Smooth muscle cell (in vitro differentiated cells): ENCODE measurements around the gene STK32B. TPM values are rescaled to one million over a fixed set of nuclear protein-coding genes. Genes with fewer than 3 reads are reported as not detected.

Experiments
- DNase-seq: peaks from one replicate; lab custom pipeline; 2025; ENCODE audit not compliant: unreplicated experiment; lab: John Stamatoyannopoulos, UW
- H2AFZ ChIP-seq: fragments of 200-600 bp; sonication (generic); 2 replicates; pipeline ENCODE4 v1.6.0; 2016; ENCODE audit warnings: antibody characterized with exemption, low read depth, mild to moderate bottlenecking
- H3F3A ChIP-seq: fragments of 200-600 bp; sonication (generic); 2 replicates; pipeline ENCODE4 v1.6.0; 2017; ENCODE audit warnings: antibody characterized with exemption, low read depth
- H3K27ac ChIP-seq: fragments of 200-600 bp; sonication (generic); 2 replicates; pipeline ENCODE4 v1.5.1; 2016; ENCODE audit warnings: low read depth, mild to moderate bottlenecking
- H3K27me3 ChIP-seq: fragments of 200-600 bp; sonication (generic); 2 replicates; pipeline ENCODE4 v1.6.1; 2016; ENCODE audit warnings: low read depth, mild to moderate bottlenecking
- H3K36me3 ChIP-seq: fragments of 200-600 bp; sonication (generic); 2 replicates; pipeline ENCODE4 v1.5.1; 2016; ENCODE audit warnings: low read depth
- H3K4me1 ChIP-seq: fragments of 200-600 bp; sonication (generic); 2 replicates; pipeline ENCODE4 v1.5.1; 2016; ENCODE audit warnings: low read depth
- H3K4me2 ChIP-seq: fragments of 200-600 bp; sonication (generic); 2 replicates; pipeline ENCODE4 v1.6.0; 2016; ENCODE audit warnings: mild to moderate bottlenecking
- H3K4me3 ChIP-seq: fragments of 200-600 bp; sonication (generic); 2 replicates; pipeline ENCODE4 v1.5.1; 2016; ENCODE audit warnings: mild to moderate bottlenecking
- H3K79me2 ChIP-seq: fragments of 200-600 bp; sonication (generic); 2 replicates; pipeline ENCODE4 v1.6.0; 2016; ENCODE audit warnings: low read depth, mild to moderate bottlenecking
- H3K9ac ChIP-seq: fragments of 200-600 bp; sonication (generic); 2 replicates; pipeline ENCODE4 v1.6.0; 2016; ENCODE audit warnings: low read depth
- H3K9me3 ChIP-seq: fragments of 200-600 bp; sonication (generic); replicated peaks from 2 replicates; pipeline ENCODE4 v1.5.1; 2016; ENCODE audit warnings: low read depth
- H4K20me1 ChIP-seq: fragments of 200-600 bp; sonication (generic); 2 replicates; pipeline ENCODE4 v1.6.0; 2016; ENCODE audit warnings: low read depth
- WGBS: methylation state at CpG from one replicate; pipeline ENCODE4 v1.1.7; 2016; ENCODE audit warnings: low lambda C conversion rate; 5-methylcytosine and 5-hydroxymethylcytosine counted together
- polyA plus RNA-seq: library from polyadenylated mRNA; unstranded; fragments of >200 nt; fragmentation: Nextera tagmentation; extraction: Ambion mirVana; gene quantifications from 2 replicates; pipeline ENCODE4 v1.2.1, GENCODE V29; 2016
- total RNA-seq: library from RNA; depleted of rRNA; stranded (reverse); fragments of >200 nt; gene quantifications from 2 replicates; pipeline ENCODE4 v1.2.3, GENCODE V29; 2014
- TF ChIP-seq, protein P1 (sequence below): fragments of 200-600 bp; sonication (generic); IDR thresholded peaks from 2 replicates; pipeline ENCODE4 v1.5.1; 2017; ENCODE audit warnings: borderline replicate concordance, mild to moderate bottlenecking, antibody characterized with exemption; ENCODE audit not compliant: insufficient read depth, poor library complexity, severe bottlenecking

STK32B gene
- total and polyA plus RNA-seq, 2 experiments from 2014 or later = 3.5 to 4.0 TPM

DNA sequence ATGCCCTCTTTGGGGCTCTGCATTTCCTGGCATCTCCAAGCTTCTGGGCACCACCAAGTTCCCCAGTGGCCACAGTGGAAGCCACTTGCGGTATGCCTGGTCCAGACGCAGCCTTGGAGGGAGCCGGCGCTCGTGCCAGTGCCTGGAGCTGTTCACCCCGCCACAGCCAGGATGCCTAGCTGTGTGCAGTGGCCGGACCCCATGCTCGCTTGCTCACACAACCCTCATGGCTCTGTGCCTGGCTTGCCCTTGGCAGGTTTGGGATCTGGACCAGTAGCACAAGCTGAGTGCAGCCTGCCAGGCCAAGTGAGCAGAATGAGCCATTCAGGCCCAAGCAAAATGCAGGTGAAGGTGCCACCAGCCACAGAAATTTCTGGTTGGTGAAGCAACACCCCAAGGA is 373.6 kb downstream of the STK32B start:
- Histone ChIP-seq H3K4me3 (no peak overlapping the region), H3K27ac (no peak overlapping the region), H3K36me3 (no peaks in the 10 kb centered on the region), H2AFZ (no peak overlapping the region), H3K79me2 (no peaks in the 10 kb centered on the region), H4K20me1 (no peaks in the 10 kb centered on the region), H3K9ac (no peak overlapping the region), H3K4me1 (no peaks in the 10 kb centered on the region), H3K4me2 (no peak overlapping the region), H3F3A (no peaks in the 10 kb centered on the region), H3K9me3 (no peaks in the 10 kb centered on the region), H3K27me3 (no peaks in the 10 kb centered on the region)
- no peak for DNase-seq
- TF ChIP-seq, protein P1, sequence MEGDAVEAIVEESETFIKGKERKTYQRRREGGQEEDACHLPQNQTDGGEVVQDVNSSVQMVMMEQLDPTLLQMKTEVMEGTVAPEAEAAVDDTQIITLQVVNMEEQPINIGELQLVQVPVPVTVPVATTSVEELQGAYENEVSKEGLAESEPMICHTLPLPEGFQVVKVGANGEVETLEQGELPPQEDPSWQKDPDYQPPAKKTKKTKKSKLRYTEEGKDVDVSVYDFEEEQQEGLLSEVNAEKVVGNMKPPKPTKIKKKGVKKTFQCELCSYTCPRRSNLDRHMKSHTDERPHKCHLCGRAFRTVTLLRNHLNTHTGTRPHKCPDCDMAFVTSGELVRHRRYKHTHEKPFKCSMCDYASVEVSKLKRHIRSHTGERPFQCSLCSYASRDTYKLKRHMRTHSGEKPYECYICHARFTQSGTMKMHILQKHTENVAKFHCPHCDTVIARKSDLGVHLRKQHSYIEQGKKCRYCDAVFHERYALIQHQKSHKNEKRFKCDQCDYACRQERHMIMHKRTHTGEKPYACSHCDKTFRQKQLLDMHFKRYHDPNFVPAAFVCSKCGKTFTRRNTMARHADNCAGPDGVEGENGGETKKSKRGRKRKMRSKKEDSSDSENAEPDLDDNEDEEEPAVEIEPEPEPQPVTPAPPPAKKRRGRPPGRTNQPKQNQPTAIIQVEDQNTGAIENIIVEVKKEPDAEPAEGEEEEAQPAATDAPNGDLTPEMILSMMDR = no peak
- 94% methylated on average over 8 of the region's 8 CpGs for WGBS

DNA sequence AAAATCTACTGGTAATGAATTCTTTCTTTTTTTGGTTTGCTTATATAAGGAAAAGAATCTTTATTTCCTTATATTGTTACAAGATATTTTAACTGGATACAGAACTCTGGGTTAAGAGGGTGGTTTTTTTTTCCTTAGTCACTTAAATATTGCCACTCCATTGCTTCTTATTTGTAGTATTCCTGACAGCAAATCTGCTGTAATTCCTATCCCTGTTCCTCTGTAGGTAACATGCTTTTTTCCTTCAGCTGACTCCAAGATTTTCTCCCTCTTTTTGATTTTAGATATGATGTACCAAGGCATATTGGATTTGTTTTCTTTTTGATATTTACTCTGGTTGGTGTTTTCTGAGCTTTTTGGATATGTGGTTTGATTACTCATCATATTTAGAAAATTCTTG is 378.5 kb downstream of the STK32B start:
- TF ChIP-seq, protein P1 = no peak
- H3K4me3 ChIP-seq = no peak overlapping the region
- H2AFZ ChIP-seq = no peak overlapping the region
- no peak overlapping the region for H3K9ac ChIP-seq
- H3K27ac ChIP-seq = no peak overlapping the region
- no peaks in the 10 kb centered on the region for H3K27me3 ChIP-seq
- DNase-seq = no peak
- H3K4me2 ChIP-seq = no peak overlapping the region
- no peaks in the 10 kb centered on the region for H3K36me3 ChIP-seq
- no peaks in the 10 kb centered on the region for H3F3A ChIP-seq
- no peaks in the 10 kb centered on the region for H3K9me3 ChIP-seq
- no peaks in the 10 kb centered on the region for H4K20me1 ChIP-seq
- H3K79me2 ChIP-seq = no peaks in the 10 kb centered on the region
- H3K4me1 ChIP-seq = no peaks in the 10 kb centered on the region

DNA sequence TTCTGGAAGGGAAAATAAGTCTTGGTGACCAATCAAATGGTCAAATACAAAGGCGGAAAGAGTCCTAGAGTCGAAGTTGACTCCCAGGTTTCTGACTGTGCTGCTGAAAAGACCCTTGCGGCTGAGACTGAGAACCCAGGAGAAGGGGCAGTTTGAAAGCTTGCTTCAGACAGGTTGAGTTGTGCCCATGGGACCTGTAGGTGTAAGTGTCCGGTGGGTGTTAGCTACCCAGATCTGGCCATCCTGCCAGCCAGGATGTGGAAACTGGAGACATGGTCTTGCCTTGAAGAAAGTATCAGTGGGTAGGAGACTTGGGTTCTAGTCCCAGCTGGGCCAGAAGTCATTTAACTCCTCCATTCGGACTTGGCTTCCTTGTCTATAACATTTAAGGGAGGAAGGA is 381.9 kb downstream of the STK32B start:
- H3K4me3 ChIP-seq = no peak overlapping the region
- no peaks in the 10 kb centered on the region for H4K20me1 ChIP-seq
- no peak overlapping the region for H2AFZ ChIP-seq
- H3K27ac ChIP-seq = no peak overlapping the region
- H3K9me3 ChIP-seq = peaks cover 1% of the 10 kb centered on the region
- H3F3A ChIP-seq = no peaks in the 10 kb centered on the region
- 90% methylated on average over 5 of the region's 5 CpGs for WGBS
- DNase-seq = no peak
- H3K36me3 ChIP-seq = no peaks in the 10 kb centered on the region
- H3K4me1 ChIP-seq = no peaks in the 10 kb centered on the region
- TF ChIP-seq, protein P1 = no peak
- H3K79me2 ChIP-seq = no peaks in the 10 kb centered on the region
- H3K27me3 ChIP-seq = no peaks in the 10 kb centered on the region
- no peak overlapping the region for H3K9ac ChIP-seq
- no peak overlapping the region for H3K4me2 ChIP-seq

DNA sequence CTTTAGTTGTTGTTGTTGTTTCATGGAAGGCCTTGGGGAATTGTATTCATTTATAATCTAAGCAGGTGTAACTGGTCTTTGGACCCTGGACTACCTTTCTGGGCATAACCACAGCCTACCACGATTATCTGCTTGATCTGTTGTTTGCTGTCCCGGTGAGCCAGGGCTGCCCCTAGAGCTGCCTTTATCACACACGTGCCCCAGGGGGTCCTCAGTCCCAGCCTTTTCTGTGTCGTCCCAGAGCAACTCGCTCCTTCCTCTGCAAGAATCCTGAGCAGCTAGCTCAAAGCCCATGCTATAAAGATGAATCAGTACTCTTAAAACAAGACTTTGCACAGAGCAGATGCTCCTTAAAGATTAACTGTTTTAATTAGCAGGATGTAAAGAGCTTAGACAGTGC is 383.9 kb downstream of the STK32B start:
- Histone ChIP-seq H3K9me3 (peaks cover 2% of the 10 kb centered on the region), H3F3A (no peaks in the 10 kb centered on the region), H3K4me1 (no peaks in the 10 kb centered on the region), H3K9ac (no peak overlapping the region), H2AFZ (no peak overlapping the region), H3K4me2 (no peak overlapping the region), H3K36me3 (no peaks in the 10 kb centered on the region), H3K27me3 (no peaks in the 10 kb centered on the region), H3K27ac (no peak overlapping the region), H3K4me3 (no peak overlapping the region), H3K79me2 (no peaks in the 10 kb centered on the region), H4K20me1 (no peaks in the 10 kb centered on the region)
- no peak for DNase-seq
- WGBS = 59% methylated on average over 5 of the region's 5 CpGs
- TF ChIP-seq, protein P1 = no peak
